ENCODE measurements around the gene SPATA31A1.
"Not testable (repeated sequence)": the region's sequence is repeated elsewhere in the genome, so short reads cannot be mapped to it uniquely, and the experiment has no call there.

Gene SPATA31A1

GRCh38 chr9:39355369-39355768 lies at the start of gene SPATA31A1:
SPATA31A1 (plus strand) TSS chr9:39355669; CDS start chr9:39355731, 62 bp downstream.
- not testable (repeated sequence) for DNase-seq

GRCh38 chr9:39407261-39408204 lies 52.1 kb downstream of the SPATA31A1 start:
- not testable (repeated sequence) for DNase-seq

- DNase-seq = not testable (repeated sequence)
Observed at GRCh38 chr9:39411254-39411940, 55.9 kb downstream of the SPATA31A1 start.

Measured in NCI-H146 (cell line).